Measurements from ENCODE around the gene CCDC136.

The CCDC136 gene

DNA sequence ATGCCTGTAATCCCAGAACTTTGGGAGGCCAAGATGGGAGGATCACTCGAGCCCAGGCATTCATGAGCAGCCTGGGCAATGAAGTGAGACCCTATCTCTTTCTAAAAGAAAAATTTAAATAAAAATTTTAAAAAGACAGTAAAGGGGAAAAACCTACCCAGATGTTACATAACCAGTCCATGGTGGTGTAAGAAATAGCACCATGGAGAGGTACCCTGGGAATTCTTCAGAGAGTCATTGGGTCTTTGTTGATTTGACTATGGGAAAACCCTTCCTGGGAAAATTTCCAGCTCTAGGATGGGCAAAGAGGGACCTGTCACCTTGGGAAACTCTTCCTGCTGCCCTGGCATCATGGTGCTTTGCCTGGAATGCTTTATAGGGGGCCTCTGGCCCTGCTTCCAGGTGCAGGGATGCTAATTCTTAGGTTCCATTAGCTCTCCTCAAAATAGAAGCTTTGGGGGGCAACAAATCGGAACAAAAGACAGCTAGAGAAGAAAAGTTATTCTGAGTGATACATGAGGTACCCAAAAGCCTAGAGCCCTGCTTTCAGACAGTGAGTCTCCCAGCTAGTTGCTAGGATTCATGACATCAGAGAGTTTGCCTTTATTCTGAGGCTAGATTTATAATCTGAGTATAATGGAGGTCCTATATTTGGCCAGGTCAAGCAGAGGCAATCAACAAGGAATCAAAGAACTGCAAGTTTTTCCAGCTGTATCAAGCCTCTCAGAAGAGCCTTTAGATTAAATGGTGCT, 10.1 kb downstream of the CCDC136 start:
- no peak for DNase-seq (ENCODE audit: low read depth, low spot score)
- TF ChIP-seq, protein P1, sequence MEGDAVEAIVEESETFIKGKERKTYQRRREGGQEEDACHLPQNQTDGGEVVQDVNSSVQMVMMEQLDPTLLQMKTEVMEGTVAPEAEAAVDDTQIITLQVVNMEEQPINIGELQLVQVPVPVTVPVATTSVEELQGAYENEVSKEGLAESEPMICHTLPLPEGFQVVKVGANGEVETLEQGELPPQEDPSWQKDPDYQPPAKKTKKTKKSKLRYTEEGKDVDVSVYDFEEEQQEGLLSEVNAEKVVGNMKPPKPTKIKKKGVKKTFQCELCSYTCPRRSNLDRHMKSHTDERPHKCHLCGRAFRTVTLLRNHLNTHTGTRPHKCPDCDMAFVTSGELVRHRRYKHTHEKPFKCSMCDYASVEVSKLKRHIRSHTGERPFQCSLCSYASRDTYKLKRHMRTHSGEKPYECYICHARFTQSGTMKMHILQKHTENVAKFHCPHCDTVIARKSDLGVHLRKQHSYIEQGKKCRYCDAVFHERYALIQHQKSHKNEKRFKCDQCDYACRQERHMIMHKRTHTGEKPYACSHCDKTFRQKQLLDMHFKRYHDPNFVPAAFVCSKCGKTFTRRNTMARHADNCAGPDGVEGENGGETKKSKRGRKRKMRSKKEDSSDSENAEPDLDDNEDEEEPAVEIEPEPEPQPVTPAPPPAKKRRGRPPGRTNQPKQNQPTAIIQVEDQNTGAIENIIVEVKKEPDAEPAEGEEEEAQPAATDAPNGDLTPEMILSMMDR (IDR thresholded peaks at IDR 0.05; ENCODE audit: insufficient read depth, low read length, missing control alignments), result no peak
- H3K4me3 ChIP-seq (ENCODE audit: low read depth, low read length), result no peak overlapping the region
- ChIA-PET CTCF (no interaction called here), POLR2A (no interaction called here)

DNA sequence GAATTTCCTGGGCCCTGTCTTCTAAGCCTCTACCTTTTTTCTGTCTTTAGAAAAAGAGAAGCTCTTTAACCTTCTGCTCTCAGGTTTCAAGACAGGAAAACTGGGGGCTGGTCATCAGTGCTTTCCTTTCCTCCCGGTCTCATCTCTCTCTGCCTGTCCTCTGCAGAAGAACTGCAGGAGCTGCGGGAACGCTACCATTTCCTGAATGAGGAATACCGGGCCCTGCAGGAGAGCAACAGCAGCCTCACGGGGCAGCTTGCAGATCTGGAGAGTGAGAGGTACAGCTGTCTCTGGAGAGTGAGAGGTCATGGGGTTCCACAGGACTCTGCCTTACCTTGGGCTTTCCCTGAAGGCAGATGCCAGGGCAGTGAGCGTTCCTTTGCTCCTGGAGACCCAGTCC, 12.7 kb downstream of the CCDC136 start:
- POLR2A ChIA-PET, result no interaction called here

DNA sequence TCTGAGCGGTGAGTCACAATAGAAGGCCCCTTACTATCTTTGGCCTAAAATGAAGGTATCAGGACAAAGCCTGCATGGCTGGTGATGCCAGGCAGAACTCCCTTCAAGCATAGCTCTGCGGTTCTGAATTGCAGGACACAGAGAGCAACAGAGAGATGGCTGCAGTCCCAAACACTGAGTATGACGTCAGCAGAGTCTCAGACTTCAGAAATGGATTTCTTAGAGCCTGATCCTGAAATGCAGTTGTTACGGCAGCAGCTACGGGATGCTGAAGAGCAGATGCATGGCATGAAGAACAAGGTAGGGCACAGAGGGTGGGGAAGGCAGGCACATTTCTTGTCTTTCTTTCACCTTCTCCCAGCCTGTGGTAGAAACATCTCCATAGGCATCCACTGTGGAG, 13.5 kb downstream of the CCDC136 start:
- ChIA-PET CTCF (no interaction called here), POLR2A (no interaction called here)

More for the DNA sequence above, 12.7 kb downstream of the CCDC136 start:
- no peak overlapping the region for H3K4me3 ChIP-seq (ENCODE audit: low read depth, low read length)
- no peak for DNase-seq (ENCODE audit: low read depth, low spot score)
- CTCF ChIA-PET, result interaction anchor here (0.8 to 1.4 kb wide), 2 partner anchors 15 to 22 kb away, joined by 3 to 5 read pairs; no protein-coding TSS in a partner anchor
- TF ChIP-seq, protein P1 (IDR thresholded peaks at IDR 0.05; ENCODE audit: insufficient read depth, low read length, missing control alignments), result no peak

DNA sequence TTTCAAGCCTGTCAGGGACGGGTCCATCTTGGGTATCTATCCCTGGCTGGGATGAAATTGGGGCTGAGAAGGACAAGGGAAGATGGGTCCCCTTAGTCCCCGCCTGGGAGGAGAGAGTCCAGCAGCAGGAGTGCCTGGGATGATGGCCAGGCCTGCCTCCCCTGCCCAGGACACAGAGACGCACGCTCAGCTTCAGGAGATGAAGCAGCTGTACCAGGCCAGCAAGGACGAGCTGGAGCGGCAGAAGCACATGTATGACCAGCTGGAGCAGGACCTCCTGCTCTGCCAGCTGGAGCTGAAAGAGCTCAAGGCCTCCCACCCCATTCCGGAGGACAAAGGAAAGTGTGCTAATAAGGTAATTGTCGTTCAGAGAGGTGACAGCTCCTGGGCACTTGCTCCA, 15.4 kb downstream of the CCDC136 start:
- no peak for DNase-seq (ENCODE audit: low read depth, low spot score)
- no peak overlapping the region for H3K4me3 ChIP-seq (ENCODE audit: low read depth, low read length)
- TF ChIP-seq, protein P1 (IDR thresholded peaks at IDR 0.05; ENCODE audit: insufficient read depth, low read length, missing control alignments), result no peak
- ChIA-PET CTCF (interaction anchor here (1.0 kb wide), 1 partner anchor 77 kb away, joined by 3 read pairs; no protein-coding TSS in a partner anchor), POLR2A (interaction anchor here (0.6 kb wide), 1 partner anchor 11 kb away, joined by 3 read pairs; no protein-coding TSS in a partner anchor)

More for the DNA sequence above, 13.5 kb downstream of the CCDC136 start:
- no peak for DNase-seq (ENCODE audit: low read depth, low spot score)
- TF ChIP-seq, protein P1 (IDR thresholded peaks at IDR 0.05; ENCODE audit: insufficient read depth, low read length, missing control alignments), result no peak
- no peak overlapping the region for H3K4me3 ChIP-seq (ENCODE audit: low read depth, low read length)

DNA sequence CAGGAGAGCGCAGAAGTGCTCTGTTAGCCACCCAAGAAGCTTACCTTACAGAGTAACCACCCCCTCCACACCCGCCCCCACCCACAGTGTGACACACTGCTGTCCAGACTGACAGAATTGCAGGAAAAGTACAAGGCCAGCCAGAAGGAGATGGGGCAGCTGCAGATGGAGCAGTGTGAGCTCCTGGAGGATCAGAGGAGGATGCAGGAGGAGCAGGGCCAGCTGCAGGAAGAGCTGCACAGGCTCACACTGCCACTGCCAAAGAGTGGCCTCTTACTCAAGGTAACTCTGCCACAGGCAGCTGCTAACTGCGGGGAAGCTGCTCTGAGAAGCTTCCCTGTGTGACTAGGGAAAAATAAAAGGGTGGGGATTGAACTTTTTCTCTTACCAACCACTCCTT, 17.6 kb downstream of the CCDC136 start:
- ChIA-PET POLR2A (no interaction called here), CTCF (interaction anchor here (0.7 to 2.1 kb wide), 2 partner anchors 9 to 14 kb away, joined by 3 to 7 read pairs; no protein-coding TSS in a partner anchor)
- H3K4me3 ChIP-seq (ENCODE audit: low read depth, low read length), result no peak overlapping the region
- no peak for DNase-seq (ENCODE audit: low read depth, low spot score)
- TF ChIP-seq, protein P1 (IDR thresholded peaks at IDR 0.05; ENCODE audit: insufficient read depth, low read length, missing control alignments), result no peak

DNA sequence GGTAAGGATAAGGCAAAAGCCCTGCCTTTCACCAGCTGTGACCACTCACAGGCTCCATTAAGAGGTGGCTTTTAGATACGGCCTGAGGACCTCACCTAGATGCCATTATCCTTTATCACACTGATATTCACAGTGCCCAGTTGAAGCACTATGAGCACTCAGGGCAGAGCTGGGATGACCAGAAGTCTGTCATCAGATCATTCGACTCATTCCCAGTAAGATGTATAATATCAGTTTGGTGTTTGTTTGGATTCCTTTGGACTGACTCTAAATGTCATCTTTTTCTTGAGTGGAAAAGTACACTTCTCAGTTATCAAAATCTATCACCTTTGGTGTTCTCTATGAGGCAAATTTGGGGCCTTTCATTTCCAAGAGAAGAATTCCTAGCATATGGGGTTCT, 18.7 kb downstream of the CCDC136 start:
- H3K4me3 ChIP-seq (ENCODE audit: low read depth, low read length), result no peak overlapping the region
- CTCF ChIA-PET, result interaction anchor here (2.1 kb wide), 1 partner anchor 8 kb away, joined by 7 read pairs; no protein-coding TSS in a partner anchor

More for the DNA sequence above, 18.7 kb downstream of the CCDC136 start:
- DNase-seq (ENCODE audit: low read depth, low spot score), result no peak
- TF ChIP-seq, protein P1 (IDR thresholded peaks at IDR 0.05; ENCODE audit: insufficient read depth, low read length, missing control alignments), result no peak
- POLR2A ChIA-PET, result no interaction called here
